GM12878 (cell line): ENCODE results near the gene OR10G8. TPM values are rescaled to one million over a fixed set of nuclear protein-coding genes. Genes with fewer than 3 reads are reported as not detected.

Source experiments
- ATAC-seq: fragments of 200-7000 bp; cut with Tn5 transposase; 3 replicates; pipeline ENCODE4 v1.9.1; 2020; ENCODE audit warnings: mild to moderate bottlenecking, moderate library complexity
- BruUV-seq: library from RNA; stranded (reverse); fragments of 400-500 nt; replicated peaks from 2 replicates; lab custom pipeline; 2021; lab: Mats Ljungman, UMichigan
- CTCF ChIA-PET: fragments of 300-600 bp; sonication (Branson Sonifier 250); formaldehyde crosslinking; extraction: SDS; loops from one replicate; lab custom pipeline; 2021; ENCODE audit warnings: inconsistent platforms; lab: Yijun Ruan, JAX
- POLR2A ChIA-PET: fragments of 350-600 bp; formaldehyde crosslinking; extraction: SDS; loops from one replicate; lab custom pipeline; 2021; ENCODE audit warnings: inconsistent platforms; lab: Charles Lee
- RAD21 ChIA-PET: fragments of 300-600 bp; sonication (Branson Sonifier 250); formaldehyde crosslinking; loops from one replicate; lab custom pipeline; 2023; ENCODE audit warnings: antibody characterized with exemption; ENCODE audit not compliant: unreplicated experiment; lab: Charles Lee
- SMC1A ChIA-PET: fragments of 300-600 bp; sonication (Branson Sonifier 250); formaldehyde crosslinking; loops from one replicate; lab custom pipeline; 2023; ENCODE audit not compliant: unreplicated experiment, uncharacterized antibody; lab: Charles Lee
- DNase-seq: peaks from one replicate; pipeline ENCODE4 v3.0.0-alpha.2; 2011; ENCODE audit warnings: low read depth, low spot score
- FAIRE-seq: peaks from 3 replicates; lab custom pipeline; 2011; peaks lifted over from hg19 to GRCh38; lab: Jason Lieb, UNC
- H2AFZ ChIP-seq: 2 replicates; pipeline ENCODE4 v1.6.0; 2011; ENCODE audit warnings: low read depth, low read length, control low read depth; ENCODE audit not compliant: control insufficient read depth
- H3K27ac ChIP-seq: 2 replicates; pipeline ENCODE4 v1.5.1; 2011; ENCODE audit warnings: control low read depth; ENCODE audit not compliant: control insufficient read depth, insufficient read depth
- H3K27me3 ChIP-seq, 2 experiments: replicated peaks in 1 of 2; 2 replicates each; pipeline versions ENCODE4 v1.6.0 to v1.6.1; 2011; ENCODE audit warnings: low read length in 1 of 2; ENCODE audit not compliant: control insufficient read depth in 2 of 2, insufficient read depth in 2 of 2
- H3K36me3 ChIP-seq, 2 experiments: 2 replicates each; pipeline ENCODE4 v1.5.1; 2011; ENCODE audit warnings: low read length in 1 of 2; ENCODE audit not compliant: control insufficient read depth in 2 of 2, insufficient read depth in 2 of 2
- H3K4me1 ChIP-seq: 2 replicates; pipeline ENCODE4 v1.6.1; 2011; ENCODE audit warnings: mild to moderate bottlenecking, low read length, moderate library complexity, mixed read lengths; ENCODE audit not compliant: control insufficient read depth, insufficient read depth
- H3K4me2 ChIP-seq: 2 replicates; pipeline ENCODE4 v1.6.0; 2011; ENCODE audit warnings: control low read depth; ENCODE audit not compliant: control insufficient read depth, insufficient read depth
- H3K4me3 ChIP-seq: fragments of 200-600 bp; sonication (generic); 2 replicates; pipeline ENCODE4 v1.5.1; 2016
- H3K79me2 ChIP-seq: 2 replicates; pipeline ENCODE4 v1.6.0; 2011; ENCODE audit warnings: low read length; ENCODE audit not compliant: control insufficient read depth, insufficient read depth
- H3K9ac ChIP-seq: 2 replicates; pipeline ENCODE4 v1.8.0; 2011; ENCODE audit warnings: low read length, control low read depth, mixed read lengths; ENCODE audit not compliant: control insufficient read depth, insufficient read depth
- H3K9me3 ChIP-seq: replicated peaks from 3 replicates; pipeline ENCODE4 v1.5.1; 2011; ENCODE audit warnings: mild to moderate bottlenecking, low read length; ENCODE audit not compliant: control insufficient read depth, insufficient read depth
- H4K20me1 ChIP-seq: 2 replicates; pipeline ENCODE4 v1.6.0; 2011; ENCODE audit not compliant: control insufficient read depth, insufficient read depth
- ASH2L ChIP-seq: fragments of 300-600, 200-600 bp; sonication (generic); IDR thresholded peaks from 2 replicates; pipeline ENCODE4 v1.6.1; 2017; ENCODE audit warnings: low read depth, mild to moderate bottlenecking, borderline replicate concordance
- BRCA1 ChIP-seq: IDR thresholded peaks from 2 replicates; pipeline ENCODE4 v1.6.1; 2011; ENCODE audit warnings: low read depth, low read length, improper control_type of control experiment
- GABPA ChIP-seq: IDR thresholded peaks from 2 replicates; pipeline ENCODE4 v1.6.1; 2014; ENCODE audit warnings: antibody characterized with exemption, low read depth, mild to moderate bottlenecking, inconsistent platforms
- HDGF ChIP-seq: fragments of 450-650 bp; IDR thresholded peaks from 2 replicates; pipeline ENCODE4 v1.6.1; 2016; ENCODE audit warnings: antibody characterized with exemption
- NR2F1 ChIP-seq: fragments of 450-650 bp; conservative IDR thresholded peaks from 2 replicates; pipeline ENCODE4 v1.6.1; 2017; ENCODE audit warnings: mild to moderate bottlenecking
- NRF1 ChIP-seq: conservative IDR thresholded peaks from 2 replicates; pipeline ENCODE4 v1.6.1; 2011; ENCODE audit warnings: mild to moderate bottlenecking, low read depth, low read length, improper control_type of control experiment
- PAX5 ChIP-seq: IDR thresholded peaks from 2 replicates; pipeline ENCODE4 v1.6.1; 2011; ENCODE audit warnings: low read depth, low read length, borderline replicate concordance
- PBX3 ChIP-seq: IDR thresholded peaks from 2 replicates; pipeline ENCODE4 v1.6.1; 2011; ENCODE audit warnings: mild to moderate bottlenecking, low read depth, low read length, moderate library complexity; ENCODE audit not compliant: insufficient replicate concordance
- POLR2A ChIP-seq: IDR thresholded peaks from 2 replicates; pipeline ENCODE4 v1.6.1; 2011; ENCODE audit warnings: low read depth, mild to moderate bottlenecking, low read length
- PRDM15 ChIP-seq: fragments of 450-650 bp; formaldehyde crosslinking; IDR thresholded peaks from 2 replicates; pipeline ENCODE4 v1.4.0; 2020; ENCODE audit warnings: mild to moderate bottlenecking, moderate library complexity
- SMAD1 ChIP-seq: fragments of 450-650 bp; IDR thresholded peaks from 2 replicates; pipeline ENCODE4 v1.6.1; 2018; ENCODE audit warnings: mild to moderate bottlenecking, low read depth; ENCODE audit not compliant: partially characterized antibody
- SMARCA5 ChIP-seq: fragments of 450-650 bp; IDR thresholded peaks from 2 replicates; pipeline ENCODE4 v1.6.1; 2017; ENCODE audit warnings: mild to moderate bottlenecking
- SREBF2 ChIP-seq: IDR thresholded peaks from 2 replicates; pipeline ENCODE4 v1.6.1; 2012; ENCODE audit warnings: mild to moderate bottlenecking, low read length
- ZBTB11 ChIP-seq: fragments of 450-650 bp; formaldehyde crosslinking; IDR thresholded peaks from 2 replicates; pipeline ENCODE4 v1.5.0; 2022; ENCODE audit warnings: mild to moderate bottlenecking, missing genetic modification characterization
- WGBS: methylation state at CpG from one replicate; pipeline ENCODE4 v1.1.6; 2016; ENCODE audit warnings: low lambda C conversion rate; ENCODE audit not compliant: insufficient replicate concordance, insufficient coverage; ENCODE audit errors: missing lambda C conversion rate; 5-methylcytosine and 5-hydroxymethylcytosine counted together
- in situ Hi-C: fragments of 300-500 bp; cut with MboI; formaldehyde crosslinking; loops from 9 replicates; pipeline ENCODE4 v1.14.3; 2018; ENCODE audit warnings: mixed read lengths
- intact Hi-C: fragments of 100-400 bp; cut with micrococcal nuclease; formaldehyde crosslinking; loops from one replicate; pipeline ENCODE4 v1.14.2; 2022; ENCODE audit not compliant: unreplicated experiment
- polyA plus RNA-seq, 11 experiments: library from polyadenylated mRNA; depleted of rRNA in 4 of 11; unstranded in 6 of 11; stranded (reverse) in 5 of 11; fragments of >200 nt; fragmentation: Nextera tagmentation in 4 of 11; fragmentation: Illumina TruSeq in 1 of 11; extraction: Ambion mirVana in 4 of 11; extraction: Trizol in 1 of 11; gene quantifications; 1 replicate in 1 of 11; 2 replicates in 10 of 11; pipeline versions ENCODE4 v1.2.1 to v1.2.3, GENCODE V29; 2011 to 2016; ENCODE audit warnings: inconsistent platforms in 2 of 11, missing spikeins in 2 of 11, low read depth in 1 of 11
- total RNA-seq, 4 experiments: library from RNA; depleted of rRNA in 3 of 4; stranded (reverse); fragments of >200 nt in 3 of 4; fragmentation: Illumina TruSeq in 1 of 4; extraction: Trizol in 1 of 4; gene quantifications; 2 replicates each; pipeline versions ENCODE4 v1.2.1 to v1.2.3, GENCODE V29; 2013 to 2021

The OR10G8 gene
- total and polyA plus RNA-seq, 10 of the 15 experiments (the other 5 are each of a cell fraction or from before 2014, with no cell fraction given) = not detected

GRCh38 chr11:124036666-124037065 is 10.1 kb downstream of the OR10G8 start:
- Histone ChIP-seq H3K4me1 (no peaks in the 10 kb centered on the region), H2AFZ (no peak overlapping the region), H3K9ac (no peak overlapping the region), H3K9me3 (no peaks in the 10 kb centered on the region), H3K27ac (no peak overlapping the region), H3K36me3 (no peaks in the 10 kb centered on the region), H3K4me2 (no peak overlapping the region), H3K4me3 (no peak overlapping the region), H4K20me1 (no peaks in the 10 kb centered on the region), H3K27me3 (0 out of 4 replicates have a peak, but pooled peaks cover 0 to 3% of the 10 kb centered on the region in 2 experiments), H3K79me2 (no peaks in the 10 kb centered on the region)
- SMC1A ChIA-PET = no interaction called here
- FAIRE-seq = no peak
- CTCF ChIA-PET = no interaction called here
- RAD21 ChIA-PET = no interaction called here
- WGBS = 44% methylated on average over 1 of the region's 1 CpG
- no peak for ATAC-seq
- TF ChIP-seq ASH2L (no peak), NR2F1 (no peak), PAX5 (no peak), PBX3 (no peak), SMAD1 (no peak), NRF1 (no peak), HDGF (no peak), SREBF2 (no peak), GABPA (no peak), POLR2A (no peak), PRDM15 (CRISPR knock-in tag) (no peak), SMARCA5 (no peak), BRCA1 (no peak), ZBTB11 (CRISPR knock-in tag) (no peak)
- in situ Hi-C loops (no loop called here), intact Hi-C loops (no loop called here)
- BruUV-seq = no TSS peak
- POLR2A ChIA-PET = interaction anchor here (0.6 kb wide), 1 partner anchor 40 kb away, joined by 9 read pairs; no protein-coding TSS in a partner anchor
- DNase-seq = no peak
